ENCODE results near the gene BCLAF3. TPM values are rescaled to one million over a fixed set of nuclear protein-coding genes. Genes with fewer than 3 reads are reported as not detected.

The BCLAF3 gene
- total RNA-seq, 2 experiments from 2014 or later = 5.1 to 9.3 TPM

DNA sequence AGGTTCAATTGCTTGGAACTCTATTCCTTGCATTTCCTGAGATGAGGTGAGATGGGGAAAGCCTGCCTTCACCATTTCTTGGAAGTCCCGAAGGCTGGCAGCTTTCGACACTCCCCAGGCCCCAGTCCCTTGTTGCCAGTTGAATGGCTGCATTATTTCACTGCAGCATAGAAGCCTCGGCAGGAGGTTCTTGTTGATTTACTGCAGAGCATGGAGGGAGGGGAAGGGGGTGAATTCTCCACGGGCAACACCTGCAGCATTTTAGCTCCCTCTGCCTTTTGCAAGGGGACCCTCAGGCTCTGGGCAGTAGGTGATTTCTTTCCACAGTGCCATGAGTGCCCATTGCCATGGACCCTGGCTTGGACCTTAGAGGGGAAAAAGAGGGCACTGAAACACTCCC, 10.7 kb upstream of the BCLAF3 start:
- Histone ChIP-seq H3K4me3 (ENCODE audit: low read depth, low read length, poor library complexity, severe bottlenecking) (no peak overlapping the region), H2AFZ (ENCODE audit: low read length) (no peak overlapping the region), H3K9me2 (ENCODE audit: insufficient read depth, low read length) (no peaks in the 10 kb centered on the region), H4K20me1 (ENCODE audit: insufficient read depth, low read length) (no peaks in the 10 kb centered on the region), H3K36me3 (ENCODE audit: insufficient read depth, low read length) (no peaks in the 10 kb centered on the region), H3K4me1 (ENCODE audit: insufficient read depth, low read length, poor library complexity, severe bottlenecking) (peaks cover 8% of the 10 kb centered on the region), H3K9me3 (ENCODE audit: low read length) (no peaks in the 10 kb centered on the region), H3K27ac (ENCODE audit: low read depth, low read length, poor library complexity, severe bottlenecking) (no peak overlapping the region), H3K4me2 (ENCODE audit: low read length) (no peak overlapping the region), H3K79me2 (ENCODE audit: insufficient read depth, low read depth, low read length) (no peaks in the 10 kb centered on the region)
- CTCF ChIA-PET (ENCODE audit: unreplicated experiment) = no interaction called here
- TF ChIP-seq, protein P1, sequence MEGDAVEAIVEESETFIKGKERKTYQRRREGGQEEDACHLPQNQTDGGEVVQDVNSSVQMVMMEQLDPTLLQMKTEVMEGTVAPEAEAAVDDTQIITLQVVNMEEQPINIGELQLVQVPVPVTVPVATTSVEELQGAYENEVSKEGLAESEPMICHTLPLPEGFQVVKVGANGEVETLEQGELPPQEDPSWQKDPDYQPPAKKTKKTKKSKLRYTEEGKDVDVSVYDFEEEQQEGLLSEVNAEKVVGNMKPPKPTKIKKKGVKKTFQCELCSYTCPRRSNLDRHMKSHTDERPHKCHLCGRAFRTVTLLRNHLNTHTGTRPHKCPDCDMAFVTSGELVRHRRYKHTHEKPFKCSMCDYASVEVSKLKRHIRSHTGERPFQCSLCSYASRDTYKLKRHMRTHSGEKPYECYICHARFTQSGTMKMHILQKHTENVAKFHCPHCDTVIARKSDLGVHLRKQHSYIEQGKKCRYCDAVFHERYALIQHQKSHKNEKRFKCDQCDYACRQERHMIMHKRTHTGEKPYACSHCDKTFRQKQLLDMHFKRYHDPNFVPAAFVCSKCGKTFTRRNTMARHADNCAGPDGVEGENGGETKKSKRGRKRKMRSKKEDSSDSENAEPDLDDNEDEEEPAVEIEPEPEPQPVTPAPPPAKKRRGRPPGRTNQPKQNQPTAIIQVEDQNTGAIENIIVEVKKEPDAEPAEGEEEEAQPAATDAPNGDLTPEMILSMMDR (conservative IDR thresholded peaks at IDR 0.05; ENCODE audit: low read length) = no peak
- TF ChIP-seq EZH2phosphoT487 (IDR thresholded peaks at IDR 0.05; ENCODE audit: borderline replicate concordance, low read depth, low read length) = no peak
- POLR2A ChIA-PET = interaction anchor here (1.0 kb wide), 1 partner anchor 8 kb away, joined by 3 read pairs; no protein-coding TSS in a partner anchor
- intact Hi-C loops (cut with micrococcal nuclease; ENCODE audit: unreplicated experiment) = no loop called here
- no peak for DNase-seq (ENCODE audit: low spot score)
- BruUV-seq (replicated peaks) = no TSS peak

DNA sequence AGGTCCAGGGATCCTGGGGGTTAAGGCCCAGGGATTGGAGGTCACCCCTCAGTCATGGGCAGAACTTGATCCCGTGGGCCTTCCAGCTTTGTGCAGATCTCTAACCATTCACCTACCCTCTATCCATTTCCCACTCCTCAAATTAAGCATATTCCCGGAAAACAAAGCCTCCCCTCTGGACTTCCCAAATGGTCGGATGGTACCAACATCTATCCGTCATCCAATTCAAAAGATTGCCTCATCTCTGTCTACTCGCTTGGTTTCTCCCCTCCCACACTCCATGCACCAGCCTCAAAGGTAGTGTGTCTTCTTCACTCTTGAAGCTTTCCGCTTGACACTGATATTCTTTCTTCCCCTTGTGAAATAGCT, 473 bp upstream of the BCLAF3 start:
- peak; percentile 8 for DNase-seq (ENCODE audit: low spot score)
- H4K20me1 ChIP-seq (ENCODE audit: insufficient read depth, low read length) = no peaks in the 10 kb centered on the region
- TF ChIP-seq, protein P1 (conservative IDR thresholded peaks at IDR 0.05; ENCODE audit: low read length) = 0 out of 2 replicates have a peak, but pooled peaks have one; percentile 12
- no peak for TF ChIP-seq EZH2phosphoT487 (IDR thresholded peaks at IDR 0.05; ENCODE audit: borderline replicate concordance, low read depth, low read length)
- peaks cover 18% of the 10 kb centered on the region for H3K4me1 ChIP-seq (ENCODE audit: insufficient read depth, low read length, poor library complexity, severe bottlenecking)
- BruUV-seq (replicated peaks) = no TSS peak
- no peaks in the 10 kb centered on the region for H3K36me3 ChIP-seq (ENCODE audit: insufficient read depth, low read length)
- peak overlapping the region; percentile 75 for H3K4me2 ChIP-seq (ENCODE audit: low read length)
- ChIA-PET POLR2A (interaction anchor here (0.6 kb wide), 1 partner anchor 1891 kb away, joined by 3 read pairs; no protein-coding TSS in a partner anchor), CTCF (ENCODE audit: unreplicated experiment) (no interaction called here)
- intact Hi-C loops (cut with micrococcal nuclease; ENCODE audit: unreplicated experiment) = loop anchor here (1.0 to 5.0 kb wide), 4 partner anchors 73 to 444 kb away; no protein-coding TSS in a partner anchor
- peaks cover 6% of the 10 kb centered on the region; the same call in 1 of the 2 replicates for H3K79me2 ChIP-seq (ENCODE audit: insufficient read depth, low read depth, low read length)
- H3K27ac ChIP-seq (ENCODE audit: low read depth, low read length, poor library complexity, severe bottlenecking) = no peak overlapping the region
- H3K4me3 ChIP-seq (ENCODE audit: low read depth, low read length, poor library complexity, severe bottlenecking) = peak overlapping the region; percentile 60
- H2AFZ ChIP-seq (ENCODE audit: low read length) = peak overlapping the region; percentile 96
- no peaks in the 10 kb centered on the region for H3K9me2 ChIP-seq (ENCODE audit: insufficient read depth, low read length)
- no peaks in the 10 kb centered on the region for H3K9me3 ChIP-seq (ENCODE audit: low read length)

DNA sequence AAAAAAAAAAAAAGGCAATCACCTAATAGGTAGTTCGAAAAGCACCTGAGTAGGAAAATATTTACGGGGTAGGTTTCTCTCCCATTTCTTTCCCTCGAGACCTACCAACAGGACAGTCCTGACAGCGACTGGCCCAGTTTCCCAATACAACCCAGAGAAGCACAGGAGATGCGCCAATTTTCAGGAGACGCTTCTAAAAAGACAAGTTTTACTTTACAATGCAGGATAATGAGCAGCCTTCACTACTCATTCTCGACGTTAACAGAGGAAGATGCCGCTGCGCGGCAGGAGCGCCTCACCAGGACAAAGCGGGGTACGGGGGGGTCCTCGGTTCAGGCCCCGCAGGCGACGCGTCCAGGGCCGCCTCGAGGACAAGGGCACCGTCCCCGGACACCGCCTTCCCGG, 708 bp downstream of the BCLAF3 start:
- H3K9me3 ChIP-seq (ENCODE audit: low read length) = no peaks in the 10 kb centered on the region
- BruUV-seq (replicated peaks) = no TSS peak
- DNase-seq (ENCODE audit: low spot score) = no peak
- peaks cover 18% of the 10 kb centered on the region for H3K4me1 ChIP-seq (ENCODE audit: insufficient read depth, low read length, poor library complexity, severe bottlenecking)
- no peaks in the 10 kb centered on the region for H3K36me3 ChIP-seq (ENCODE audit: insufficient read depth, low read length)
- H3K27ac ChIP-seq (ENCODE audit: low read depth, low read length, poor library complexity, severe bottlenecking) = no peak overlapping the region
- H3K4me2 ChIP-seq (ENCODE audit: low read length) = peak overlapping the region; percentile 92
- H3K9me2 ChIP-seq (ENCODE audit: insufficient read depth, low read length) = no peaks in the 10 kb centered on the region
- H4K20me1 ChIP-seq (ENCODE audit: insufficient read depth, low read length) = no peaks in the 10 kb centered on the region
- H3K79me2 ChIP-seq (ENCODE audit: insufficient read depth, low read depth, low read length) = peaks cover 6% of the 10 kb centered on the region; the same call in 1 of the 2 replicates
- no peak for TF ChIP-seq EZH2phosphoT487 (IDR thresholded peaks at IDR 0.05; ENCODE audit: borderline replicate concordance, low read depth, low read length)
- TF ChIP-seq, protein P1 (conservative IDR thresholded peaks at IDR 0.05; ENCODE audit: low read length) = no peak
- H3K4me3 ChIP-seq (ENCODE audit: low read depth, low read length, poor library complexity, severe bottlenecking) = peak overlapping the region; percentile 82
- H2AFZ ChIP-seq (ENCODE audit: low read length) = 0 out of 2 replicates have a peak overlapping the region, but pooled peaks have one; percentile 43
- ChIA-PET CTCF (ENCODE audit: unreplicated experiment) (no interaction called here), POLR2A (no interaction called here)
- intact Hi-C loops (cut with micrococcal nuclease; ENCODE audit: unreplicated experiment) = loop anchor here (2.0 to 5.0 kb wide), 3 partner anchors 75 to 443 kb away; no protein-coding TSS in a partner anchor
